Body of pancreas (tissue), 4 donors: ENCODE data around the gene ADGRD1. TPM values are rescaled to one million over a fixed set of nuclear protein-coding genes. Genes with fewer than 3 reads are reported as not detected.

Experiments
- ATAC-seq: fragments of 150-250 bp; one replicate; pipeline ENCODE4 v1.9.1; 2016
- DNase-seq, 4 donors: peaks; one replicate each; pipeline ENCODE4 v3.0.0-alpha.2; 2019
- H3K27ac ChIP-seq, 4 donors: fragments of 200-600 bp; sonication (generic); 1 replicate in 3 of 4; 2 replicates in 1 of 4; pipeline versions ENCODE4 v1.5.1 to v1.6.1; 2016 to 2019; ENCODE audit warnings: mild to moderate bottlenecking in 1 of 4, mixed read lengths in 1 of 4, moderate library complexity in 1 of 4
- H3K27me3 ChIP-seq, 2 donors: fragments of 200-600 bp; sonication (generic); one replicate each; pipeline ENCODE4 v1.6.0; 2016; ENCODE audit warnings: mild to moderate bottlenecking in 1 of 2
- H3K36me3 ChIP-seq, 2 donors: fragments of 200-600 bp; sonication (generic); replicated peaks in 1 of 2; 2 replicates each; pipeline ENCODE4 v1.5.1; 2016; ENCODE audit warnings: low read depth in 2 of 2; ENCODE audit not compliant: insufficient read depth in 1 of 2
- H3K4me1 ChIP-seq: fragments of 200-600 bp; sonication (generic); one replicate; pipeline ENCODE4 v1.6.0; 2016
- H3K4me3 ChIP-seq, 2 donors: fragments of 200-600 bp; sonication (generic); 1 replicate in 1 of 2; 2 replicates in 1 of 2; pipeline ENCODE4 v1.5.1; 2016 to 2019
- H3K9me3 ChIP-seq, 3 donors: fragments of 200-600 bp; sonication (generic); 1 replicate in 2 of 3; 2 replicates in 1 of 3; pipeline ENCODE4 v1.5.1; 2016
- POLR2A ChIP-seq, 3 donors: fragments of 450-650 bp; IDR thresholded peaks; one replicate each; pipeline ENCODE4 v1.6.1; 2016; ENCODE audit warnings: antibody characterized with exemption in 3 of 3, mild to moderate bottlenecking in 2 of 3
- WGBS, 2 donors: methylation state at CpG; one replicate each; pipeline ENCODE4 v1.1.5; 2017; 5-methylcytosine and 5-hydroxymethylcytosine counted together
- intact Hi-C: fragments of 100-400 bp; cut with DNase I; formaldehyde crosslinking; loops from one replicate; pipeline ENCODE4 v1.15.1; 2023
- total RNA-seq, 2 donors: library from RNA; depleted of rRNA; stranded (reverse); fragments of >200 nt; gene quantifications; one replicate each; pipeline ENCODE4 v1.1.0, GENCODE V29; 2016
- TF ChIP-seq, protein P1 (sequence below), 7 experiments: fragments of 450-650 bp in 4 of 7; fragments of 200-600 bp in 3 of 7; sonication (generic) in 3 of 7; IDR thresholded peaks; one replicate each; pipeline ENCODE4 v1.5.1; 2016 to 2019; ENCODE audit warnings: antibody characterized with exemption in 7 of 7

The ADGRD1 gene
- total RNA-seq, 2 donors from 2014 or later = 4.4 to 4.9 TPM

GRCh38 chr12:131038961-131039950 lies 85.5 kb downstream of the ADGRD1 start:
- no peak overlapping the region for H3K4me3 ChIP-seq
- H3K9me3 ChIP-seq = no peaks in the 10 kb centered on the region
- TF ChIP-seq, protein P1, sequence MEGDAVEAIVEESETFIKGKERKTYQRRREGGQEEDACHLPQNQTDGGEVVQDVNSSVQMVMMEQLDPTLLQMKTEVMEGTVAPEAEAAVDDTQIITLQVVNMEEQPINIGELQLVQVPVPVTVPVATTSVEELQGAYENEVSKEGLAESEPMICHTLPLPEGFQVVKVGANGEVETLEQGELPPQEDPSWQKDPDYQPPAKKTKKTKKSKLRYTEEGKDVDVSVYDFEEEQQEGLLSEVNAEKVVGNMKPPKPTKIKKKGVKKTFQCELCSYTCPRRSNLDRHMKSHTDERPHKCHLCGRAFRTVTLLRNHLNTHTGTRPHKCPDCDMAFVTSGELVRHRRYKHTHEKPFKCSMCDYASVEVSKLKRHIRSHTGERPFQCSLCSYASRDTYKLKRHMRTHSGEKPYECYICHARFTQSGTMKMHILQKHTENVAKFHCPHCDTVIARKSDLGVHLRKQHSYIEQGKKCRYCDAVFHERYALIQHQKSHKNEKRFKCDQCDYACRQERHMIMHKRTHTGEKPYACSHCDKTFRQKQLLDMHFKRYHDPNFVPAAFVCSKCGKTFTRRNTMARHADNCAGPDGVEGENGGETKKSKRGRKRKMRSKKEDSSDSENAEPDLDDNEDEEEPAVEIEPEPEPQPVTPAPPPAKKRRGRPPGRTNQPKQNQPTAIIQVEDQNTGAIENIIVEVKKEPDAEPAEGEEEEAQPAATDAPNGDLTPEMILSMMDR (IDR thresholded peaks at IDR 0.05) = no peak
- no peak for TF ChIP-seq POLR2A (IDR thresholded peaks at IDR 0.05)
- no peaks in the 10 kb centered on the region for H3K36me3 ChIP-seq
- no peaks in the 10 kb centered on the region for H3K27me3 ChIP-seq
- ATAC-seq = no peak
- no peaks in the 10 kb centered on the region for H3K4me1 ChIP-seq
- no peak for DNase-seq
- intact Hi-C loops = no loop called here
- 74 to 85% methylated on average over 17 to 35 of the region's 35 CpGs for WGBS, 2 donors
- H3K27ac ChIP-seq = no peak overlapping the region

DNA sequence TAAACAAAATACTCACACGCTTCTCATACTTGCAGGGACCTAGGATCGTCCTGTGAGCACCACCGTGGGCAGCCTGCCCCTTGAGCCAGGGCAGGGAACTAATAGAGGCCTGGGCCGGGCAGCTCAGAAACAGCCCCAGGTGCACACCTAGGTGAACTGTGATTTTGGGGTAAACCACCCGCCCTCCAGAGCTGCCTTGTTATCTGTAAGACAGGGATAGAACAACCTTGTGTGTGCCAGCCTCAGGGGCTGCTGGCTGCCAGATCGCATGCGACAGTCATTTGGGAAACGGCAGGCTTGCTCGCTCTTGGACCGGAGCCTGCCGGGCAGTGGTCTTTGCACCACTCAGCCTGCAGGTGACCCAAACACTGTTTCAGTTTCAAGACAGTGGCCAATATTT lies 86.8 kb downstream of the ADGRD1 start:
- intact Hi-C loops = no loop called here
- no peak overlapping the region for H3K27ac ChIP-seq
- 62 to 75% methylated on average over 5 to 11 of the region's 11 CpGs for WGBS, 2 donors
- no peaks in the 10 kb centered on the region for H3K4me1 ChIP-seq
- TF ChIP-seq, protein P1 (IDR thresholded peaks at IDR 0.05) = no peak
- no peak for DNase-seq
- no peak overlapping the region for H3K4me3 ChIP-seq
- H3K9me3 ChIP-seq = no peaks in the 10 kb centered on the region
- ATAC-seq = no peak
- H3K36me3 ChIP-seq = no peaks in the 10 kb centered on the region
- H3K27me3 ChIP-seq = no peaks in the 10 kb centered on the region

GRCh38 chr12:131041216-131041967 lies 87.7 kb downstream of the ADGRD1 start:
- Histone ChIP-seq H3K27me3 (no peaks in the 10 kb centered on the region), H3K27ac (no peak overlapping the region), H3K4me3 (no peak overlapping the region), H3K36me3 (no peaks in the 10 kb centered on the region), H3K4me1 (no peaks in the 10 kb centered on the region), H3K9me3 (no peaks in the 10 kb centered on the region)
- intact Hi-C loops = no loop called here
- 66 to 75% methylated on average over 20 of the region's 20 CpGs for WGBS, 2 donors
- no peak for TF ChIP-seq POLR2A (IDR thresholded peaks at IDR 0.05)
- TF ChIP-seq, protein P1 (IDR thresholded peaks at IDR 0.05) = no peak
- DNase-seq = no peak
- no peak for ATAC-seq

GRCh38 chr12:131041968-131042833 lies 88.5 kb downstream of the ADGRD1 start:
- intact Hi-C loops = no loop called here
- TF ChIP-seq, protein P1 (IDR thresholded peaks at IDR 0.05) = no peak
- no peak for TF ChIP-seq POLR2A (IDR thresholded peaks at IDR 0.05)
- 71 to 78% methylated on average over 25 to 29 of the region's 29 CpGs for WGBS, 2 donors
- DNase-seq (no peak), ATAC-seq (no peak)
- Histone ChIP-seq H3K4me1 (no peaks in the 10 kb centered on the region), H3K36me3 (no peaks in the 10 kb centered on the region), H3K27me3 (no peaks in the 10 kb centered on the region), H3K27ac (no peak overlapping the region), H3K9me3 (no peaks in the 10 kb centered on the region), H3K4me3 (no peak overlapping the region)
